GM21381 (cell line): ENCODE data around the gene AK9.
"Not testable (repeated sequence)": the region's sequence is repeated elsewhere in the genome, so short reads cannot be mapped to it uniquely, and the experiment has no call there.

ENCODE experiments used
- ATAC-seq: cut with Tn5 transposase; IDR thresholded peaks from one replicate; pipeline ENCODE4 v1.9.1; 2021; ENCODE audit warnings: mild to moderate bottlenecking, moderate library complexity; ENCODE audit not compliant: unreplicated experiment

AK9 gene

GRCh38 chr6:109690737-109691621 is at the start of gene AK9, which contains the start of gene FIG4:
TSS of gene AK9 (minus strand) at chr6:109691202. CDS start at chr6:109675745, 15,457 bp downstream.
TSS of gene FIG4 (plus strand) at chr6:109691296. CDS start at chr6:109691436, 140 bp downstream.
- ATAC-seq = peak; percentile 93

GRCh38 chr6:109740787-109741186 is 49.8 kb upstream of the AK9 start:
- ATAC-seq = no peak

- no peak for ATAC-seq
These were observed 48.7 kb upstream of the AK9 start for GRCh38 chr6:109739686-109740085.

- ATAC-seq = no peak
These were observed 47.7 kb upstream of the AK9 start for GRCh38 chr6:109738667-109739066.

- ATAC-seq = no peak
These were observed 47.3 kb upstream of the AK9 start for GRCh38 chr6:109738255-109738654.

GRCh38 chr6:109736273-109737025 is 45.4 kb upstream of the AK9 start:
- ATAC-seq = no peak

- not testable (repeated sequence) for ATAC-seq
These were observed 34.2 kb upstream of the AK9 start for GRCh38 chr6:109725250-109725649.

- ATAC-seq = no peak
These were observed 31.7 kb upstream of the AK9 start for GRCh38 chr6:109722564-109723254.

- ATAC-seq = no peak
These were observed 31.0 kb upstream of the AK9 start for GRCh38 chr6:109722011-109722410.

GRCh38 chr6:109720311-109720710 is 29.3 kb upstream of the AK9 start:
- ATAC-seq = no peak

GRCh38 chr6:109718991-109719390 is 28.0 kb upstream of the AK9 start:
- no peak for ATAC-seq

- no peak for ATAC-seq
These were observed 27.0 kb upstream of the AK9 start for GRCh38 chr6:109717971-109718370.

- no peak for ATAC-seq
These were observed 24.6 kb upstream of the AK9 start for GRCh38 chr6:109715616-109716015.

- ATAC-seq = no peak
These were observed 23.6 kb upstream of the AK9 start for GRCh38 chr6:109714611-109715010.

- no peak for ATAC-seq
These were observed 23.2 kb upstream of the AK9 start for GRCh38 chr6:109714166-109714565.

- no peak for ATAC-seq
These were observed 22.1 kb upstream of the AK9 start for GRCh38 chr6:109713097-109713496.

- ATAC-seq = not testable (repeated sequence)
These were observed 17.1 kb upstream of the AK9 start for GRCh38 chr6:109708099-109708498.

GRCh38 chr6:109706513-109706912 is 15.5 kb upstream of the AK9 start:
- ATAC-seq = no peak

- ATAC-seq = peak; percentile 85
These were observed 14.3 kb upstream of the AK9 start for GRCh38 chr6:109705258-109705657.

- no peak for ATAC-seq
These were observed 11.8 kb upstream of the AK9 start for GRCh38 chr6:109702791-109703190.

- no peak for ATAC-seq
These were observed 10.8 kb upstream of the AK9 start for GRCh38 chr6:109701774-109702173.
